ENCODE data around the gene NUP58. TPM values are rescaled to one million over a fixed set of nuclear protein-coding genes. Genes with fewer than 3 reads are reported as not detected.

Gene NUP58
- total and polyA plus RNA-seq, 7 experiments from 2014 or later: 13.4 to 89.1 (median 46.3) TPM

DNA sequence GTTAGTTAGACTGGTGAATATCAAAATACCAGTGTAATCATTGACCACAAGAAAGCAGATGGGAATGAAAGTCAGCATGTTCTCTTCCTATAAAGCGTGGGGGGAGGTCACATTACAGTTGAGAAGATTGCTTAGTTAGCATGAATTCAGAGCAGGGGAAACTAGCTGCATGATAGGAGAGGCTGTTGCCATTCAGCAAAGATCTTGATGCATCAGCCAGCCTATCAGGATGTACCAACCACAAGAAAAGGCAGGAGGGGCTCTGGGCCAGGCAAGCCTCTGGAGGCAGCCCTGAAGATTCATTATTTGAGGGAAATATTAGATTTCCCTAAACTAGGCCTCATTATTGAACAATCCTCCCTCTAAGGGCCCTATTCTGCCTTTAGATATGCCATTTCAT is 9.1 kb upstream of the NUP58 start:
- H3K36me3 Mint-ChIP-seq: no peaks in the 10 kb centered on the region
- Histone ChIP-seq H3K27me3 (ENCODE audit: control insufficient read depth in 2 of 2, insufficient read depth in 2 of 2, low read length in 2 of 2) (peaks cover 0 to 11% of the 10 kb centered on the region in 2 donors), H3K4me1 (ENCODE audit: control insufficient read depth in 2 of 2, insufficient read depth in 2 of 2, low read length in 2 of 2) (peaks cover 4 to 5% of the 10 kb centered on the region in 2 donors), H3K27ac (ENCODE audit: low read depth, low read length) (no peak overlapping the region), H3K36me3 (ENCODE audit: control insufficient read depth in 2 of 3, insufficient read depth in 3 of 3, low read length in 3 of 3) (no peaks in the 10 kb centered on the region), H3K9me3 (ENCODE audit: control insufficient read depth in 2 of 3, low read length in 3 of 3) (no peaks in the 10 kb centered on the region), H3K4me3 (ENCODE audit: low read length) (no peak overlapping the region)
- peak overlapping the region in 3 of 9 donors; percentile 23 to 37 (median 32) for H3K27ac Mint-ChIP-seq
- ATAC-seq (peak; percentile 48), DNase-seq (peak in 6 of 9 donors; percentile 16 to 39 (median 34))
- POLR2A ChIA-PET: interaction anchor here (0.9 kb wide), 1 partner anchor 760 kb away, joined by 3 read pairs; no protein-coding TSS in a partner anchor
- peaks cover 0 to 14% (median 10%) of the 10 kb centered on the region in 7 donors for H3K4me1 Mint-ChIP-seq
- peaks cover 3 to 42% (median 18%) of the 10 kb centered on the region in 5 donors for H3K27me3 Mint-ChIP-seq
- CTCF ChIA-PET: no interaction called here
- H3K9me3 Mint-ChIP-seq: peaks cover 0 to 3% (median 0%) of the 10 kb centered on the region in 11 donors
- H3K4me3 Mint-ChIP-seq: no peak overlapping the region
- intact Hi-C loops (cut with micrococcal nuclease): no loop called here

DNA sequence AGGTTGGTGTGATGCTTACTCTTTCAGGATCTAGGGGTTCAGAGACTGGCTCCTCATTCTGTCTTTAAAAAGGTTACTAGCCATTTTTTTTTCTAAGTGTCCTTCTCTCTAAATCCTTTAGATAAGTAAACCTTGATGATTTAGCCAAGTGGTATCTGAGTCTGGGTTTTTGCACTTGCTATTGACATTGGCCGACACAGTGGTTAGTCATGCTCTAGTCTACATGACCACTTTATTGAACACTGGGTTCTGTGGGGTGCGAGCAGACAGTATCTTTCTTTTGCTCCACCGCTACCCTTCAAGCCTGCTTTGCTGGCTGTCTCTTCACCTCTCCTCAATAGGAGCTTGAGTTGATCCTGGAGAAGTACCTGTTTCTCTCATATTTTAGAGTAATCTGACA is 6.2 kb upstream of the NUP58 start:
- Mint-ChIP-seq H3K9me3 (no peaks in the 10 kb centered on the region), H3K36me3 (no peaks in the 10 kb centered on the region), H3K4me1 (peaks cover 0 to 9% (median 7%) of the 10 kb centered on the region in 7 donors), H3K4me3 (no peak overlapping the region), H3K27me3 (peaks cover 7 to 42% (median 17%) of the 10 kb centered on the region in 5 donors), H3K27ac (no peak overlapping the region)
- Histone ChIP-seq H3K27me3 (ENCODE audit: control insufficient read depth in 2 of 2, insufficient read depth in 2 of 2, low read length in 2 of 2) (peaks cover 0 to 8% of the 10 kb centered on the region in 2 donors), H3K27ac (ENCODE audit: low read depth, low read length) (no peak overlapping the region), H3K36me3 (ENCODE audit: control insufficient read depth in 2 of 3, insufficient read depth in 3 of 3, low read length in 3 of 3) (no peaks in the 10 kb centered on the region), H3K9me3 (ENCODE audit: control insufficient read depth in 2 of 3, low read length in 3 of 3) (no peaks in the 10 kb centered on the region), H3K4me3 (ENCODE audit: low read length) (no peak overlapping the region), H3K4me1 (ENCODE audit: control insufficient read depth in 2 of 2, insufficient read depth in 2 of 2, low read length in 2 of 2) (peaks cover 0 to 5% of the 10 kb centered on the region in 2 donors)
- DNase-seq (no peak), ATAC-seq (no peak)
- intact Hi-C loops (cut with micrococcal nuclease): no loop called here
- POLR2A ChIA-PET: no interaction called here
- CTCF ChIA-PET: interaction anchor here (1.0 kb wide), 1 partner anchor 16 kb away, joined by 3 read pairs; no protein-coding TSS in a partner anchor

DNA sequence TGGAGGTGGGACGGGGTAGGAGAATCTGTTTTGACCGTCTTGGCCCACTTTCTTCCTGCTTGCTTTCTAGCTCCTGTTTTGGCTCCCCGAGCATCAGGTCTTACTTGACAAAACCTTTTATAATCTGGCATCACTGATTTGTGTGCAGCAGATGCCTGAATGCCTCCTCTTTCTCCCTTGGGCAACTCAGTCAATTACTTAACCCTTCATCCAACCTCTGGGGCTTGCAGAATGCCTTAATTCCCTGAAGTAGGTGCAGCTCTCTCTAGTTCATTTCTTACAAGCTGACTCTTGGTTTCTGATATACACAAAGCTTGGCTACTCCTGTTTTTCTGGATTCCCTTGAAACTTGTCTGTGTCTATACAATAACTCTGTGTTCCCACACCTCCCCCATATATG is 5.7 kb upstream of the NUP58 start:
- Mint-ChIP-seq H3K9me3 (no peaks in the 10 kb centered on the region), H3K36me3 (peaks cover 0 to 4% (median 0%) of the 10 kb centered on the region in 5 donors), H3K27me3 (peaks cover 7 to 42% (median 17%) of the 10 kb centered on the region in 5 donors), H3K4me3 (no peak overlapping the region), H3K27ac (no peak overlapping the region), H3K4me1 (peaks cover 0 to 14% (median 9%) of the 10 kb centered on the region in 7 donors)
- no peaks in the 10 kb centered on the region for H3K36me3 ChIP-seq (ENCODE audit: control insufficient read depth in 2 of 3, insufficient read depth in 3 of 3, low read length in 3 of 3)
- DNase-seq: no peak
- H3K4me1 ChIP-seq (ENCODE audit: control insufficient read depth in 2 of 2, insufficient read depth in 2 of 2, low read length in 2 of 2): peaks cover 1 to 6% of the 10 kb centered on the region in 2 donors
- POLR2A ChIA-PET: no interaction called here
- H3K27ac ChIP-seq (ENCODE audit: low read depth, low read length): no peak overlapping the region
- ATAC-seq: no peak
- CTCF ChIA-PET: interaction anchor here (0.6 to 1.0 kb wide), 2 partner anchors 16 to 611 kb away, joined by 3 read pairs; no protein-coding TSS in a partner anchor
- no peaks in the 10 kb centered on the region for H3K9me3 ChIP-seq (ENCODE audit: control insufficient read depth in 2 of 3, low read length in 3 of 3)
- H3K4me3 ChIP-seq (ENCODE audit: low read length): no peak overlapping the region
- H3K27me3 ChIP-seq (ENCODE audit: control insufficient read depth in 2 of 2, insufficient read depth in 2 of 2, low read length in 2 of 2): peaks cover 0 to 8% of the 10 kb centered on the region in 2 donors
- intact Hi-C loops (cut with micrococcal nuclease): no loop called here

DNA sequence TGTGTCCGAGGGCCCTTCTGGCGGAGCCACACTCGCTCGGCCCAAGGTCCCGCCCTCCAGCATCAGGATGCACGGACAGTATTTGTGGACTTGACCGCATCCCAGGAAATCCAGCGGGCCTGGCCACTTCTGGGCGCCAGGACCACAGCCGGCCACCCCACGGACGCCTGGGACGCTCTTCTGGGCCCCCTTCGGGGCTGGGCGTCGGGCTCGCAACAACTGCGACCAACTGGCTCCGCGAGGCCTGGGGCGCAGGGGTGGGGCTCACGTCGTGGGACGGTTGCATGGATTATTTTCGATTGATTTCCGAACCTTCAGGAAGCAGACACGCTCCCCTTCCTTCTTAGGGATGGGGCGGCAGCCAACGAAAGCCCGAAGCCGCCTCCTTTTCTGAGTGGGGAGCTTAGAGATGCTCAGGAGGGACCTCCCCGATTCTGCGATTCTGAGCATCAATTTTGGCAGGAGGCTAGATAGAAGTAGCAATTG is 521 bp upstream of the NUP58 start:
- CTCF ChIA-PET: interaction anchor here (1.0 to 1.5 kb wide), 2 partner anchors 9 to 14 kb away, joined by 4 to 5 read pairs; no protein-coding TSS in a partner anchor
- no peaks in the 10 kb centered on the region for H3K9me3 Mint-ChIP-seq
- H3K27ac Mint-ChIP-seq: peak overlapping the region; percentile 87 to 97 (median 93)
- ATAC-seq (peak; percentile 16), DNase-seq (peak in 2 of 9 donors; percentile 9 to 33)
- H3K4me3 Mint-ChIP-seq: peak overlapping the region; percentile 86 to 95 (median 92)
- peak overlapping the region; percentile 64 for H3K4me3 ChIP-seq (ENCODE audit: low read length)
- POLR2A ChIA-PET: interaction anchor here (1.0 to 1.2 kb wide), 3 partner anchors 10 to 17 kb away, joined by 3 to 6 read pairs (median 4); no protein-coding TSS in a partner anchor
- intact Hi-C loops (cut with micrococcal nuclease): loop anchor here (1.0 to 10.0 kb wide), 13 partner anchors 14 to 1954 kb away; partner anchors contain the start of genes CDK8 (in 2 of the 2), MTMR6 (in 2 of the 2), RNF6 (in 1 of the 2) and RPL21 (in 1 of the 2)
- peaks cover 7 to 23% (median 11%) of the 10 kb centered on the region in 5 donors for H3K27me3 Mint-ChIP-seq
- no peaks in the 10 kb centered on the region for H3K9me3 ChIP-seq (ENCODE audit: control insufficient read depth in 2 of 3, low read length in 3 of 3)
- H3K36me3 Mint-ChIP-seq: peaks cover 4 to 10% (median 6%) of the 10 kb centered on the region in 5 donors
- H3K36me3 ChIP-seq (ENCODE audit: control insufficient read depth in 2 of 3, insufficient read depth in 3 of 3, low read length in 3 of 3): no peaks in the 10 kb centered on the region
- peak overlapping the region; percentile 93 for H3K27ac ChIP-seq (ENCODE audit: low read depth, low read length)
- H3K4me1 ChIP-seq (ENCODE audit: control insufficient read depth in 2 of 2, insufficient read depth in 2 of 2, low read length in 2 of 2): peaks cover 13 to 22% of the 10 kb centered on the region in 2 donors
- peaks cover 21 to 48% (median 43%) of the 10 kb centered on the region in 7 donors for H3K4me1 Mint-ChIP-seq
- peaks cover 0 to 5% of the 10 kb centered on the region in 2 donors for H3K27me3 ChIP-seq (ENCODE audit: control insufficient read depth in 2 of 2, insufficient read depth in 2 of 2, low read length in 2 of 2)

DNA sequence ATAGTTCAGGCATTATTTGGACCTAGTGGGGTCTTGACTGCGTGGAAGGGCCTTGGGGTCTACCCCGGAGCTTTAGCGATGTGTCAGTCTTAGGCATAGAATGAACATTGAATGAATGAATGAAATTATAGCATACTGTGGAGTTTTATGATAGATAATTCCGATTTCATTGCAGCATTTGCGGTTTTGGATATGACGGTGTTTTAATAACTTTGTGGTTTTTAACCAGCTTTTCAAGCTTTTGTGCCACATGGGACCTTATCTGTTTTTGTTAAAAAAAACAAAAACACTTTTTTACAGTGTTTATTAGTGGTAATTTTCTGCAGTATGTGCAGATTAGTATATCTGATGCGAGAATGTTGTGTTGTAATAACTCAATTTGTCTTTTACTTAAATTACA is 696 bp downstream of the NUP58 start:
- ATAC-seq (no peak), DNase-seq (no peak)
- Histone ChIP-seq H3K36me3 (ENCODE audit: control insufficient read depth in 2 of 3, insufficient read depth in 3 of 3, low read length in 3 of 3) (no peaks in the 10 kb centered on the region), H3K9me3 (ENCODE audit: control insufficient read depth in 2 of 3, low read length in 3 of 3) (no peaks in the 10 kb centered on the region), H3K4me1 (ENCODE audit: control insufficient read depth in 2 of 2, insufficient read depth in 2 of 2, low read length in 2 of 2) (peaks cover 13 to 22% of the 10 kb centered on the region in 2 donors), H3K27ac (ENCODE audit: low read depth, low read length) (peak overlapping the region; percentile 93), H3K4me3 (ENCODE audit: low read length) (peak overlapping the region; percentile 64), H3K27me3 (ENCODE audit: control insufficient read depth in 2 of 2, insufficient read depth in 2 of 2, low read length in 2 of 2) (no peaks in the 10 kb centered on the region)
- H3K27ac Mint-ChIP-seq: peak overlapping the region; percentile 87 to 97 (median 93)
- peaks cover 4 to 13% (median 6%) of the 10 kb centered on the region in 5 donors for H3K27me3 Mint-ChIP-seq
- H3K9me3 Mint-ChIP-seq: no peaks in the 10 kb centered on the region
- CTCF ChIA-PET: interaction anchor here (0.8 kb wide), 1 partner anchor 32 kb away, joined by 3 read pairs; no protein-coding TSS in a partner anchor
- intact Hi-C loops (cut with micrococcal nuclease): loop anchor here (2.0 to 10.0 kb wide), 7 partner anchors 17 to 1953 kb away; partner anchors contain the start of genes CDK8 (in 1 of the 2), RNF6 (in 1 of the 2), RPL21 (in 1 of the 2) and SPATA13 (in 1 of the 2)
- POLR2A ChIA-PET: interaction anchor here (1.1 to 2.5 kb wide), 2 partner anchors 9 to 11 kb away, joined by 4 to 6 read pairs; no protein-coding TSS in a partner anchor
- H3K4me1 Mint-ChIP-seq: peaks cover 21 to 56% (median 51%) of the 10 kb centered on the region in 7 donors
- peaks cover 5 to 10% (median 7%) of the 10 kb centered on the region in 5 donors for H3K36me3 Mint-ChIP-seq
- peak overlapping the region; percentile 86 to 95 (median 92) for H3K4me3 Mint-ChIP-seq

DNA sequence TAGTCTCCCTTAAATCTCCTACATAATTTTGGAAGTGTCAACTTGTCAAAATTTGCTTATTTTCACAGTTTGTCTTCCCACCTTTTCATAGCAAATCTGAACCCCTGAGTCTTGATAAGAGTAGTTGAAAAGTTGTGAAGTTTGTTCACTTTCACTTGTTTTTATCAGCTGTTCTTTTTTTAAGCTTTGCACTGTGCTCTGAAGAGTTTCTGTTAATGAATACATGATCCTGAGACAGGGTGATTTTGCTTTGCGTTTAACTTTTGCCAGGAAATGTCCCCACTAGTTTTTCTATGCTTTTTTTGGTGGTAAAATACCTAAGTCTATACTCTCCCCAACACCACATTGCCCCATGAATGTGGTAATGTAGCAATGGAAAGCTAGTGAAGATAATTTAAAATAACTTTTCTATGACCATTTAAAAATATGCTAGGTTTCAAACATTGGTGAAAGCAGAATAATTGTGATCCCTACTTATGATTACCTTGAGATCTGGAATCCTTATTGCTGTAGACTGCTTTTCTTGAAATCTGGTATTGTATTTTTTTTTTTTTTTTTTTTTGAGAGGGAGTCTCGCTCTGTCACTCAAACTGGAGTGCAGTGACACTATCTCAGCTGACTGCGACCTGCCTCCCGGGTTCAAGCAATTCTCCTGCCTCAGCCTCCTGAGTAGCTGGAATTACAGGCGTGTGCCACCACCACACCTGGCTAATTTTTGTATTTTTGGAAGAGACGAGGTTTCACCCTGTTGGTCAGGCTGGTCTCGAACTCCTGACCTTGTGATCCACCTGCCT is 5.4 kb downstream of the NUP58 start:
- DNase-seq (no peak), ATAC-seq (no peak)
- Mint-ChIP-seq H3K27me3 (no peaks in the 10 kb centered on the region), H3K36me3 (peaks cover 15 to 33% (median 19%) of the 10 kb centered on the region in 5 donors), H3K4me3 (peak overlapping the region in 2 of 10 donors; percentile 30 to 48), H3K9me3 (no peaks in the 10 kb centered on the region), H3K4me1 (peaks cover 22 to 58% (median 53%) of the 10 kb centered on the region in 7 donors), H3K27ac (peak overlapping the region in 5 of 9 donors; percentile 13 to 80 (median 57))
- no peaks in the 10 kb centered on the region for H3K9me3 ChIP-seq (ENCODE audit: control insufficient read depth in 2 of 3, low read length in 3 of 3)
- POLR2A ChIA-PET: no interaction called here
- intact Hi-C loops (cut with micrococcal nuclease): loop anchor here in 1 of 2 donors (10.0 kb wide), 3 partner anchors 948 to 1948 kb away; partner anchors contain the start of genes CDK8 and RPL21
- H3K4me1 ChIP-seq (ENCODE audit: control insufficient read depth in 2 of 2, insufficient read depth in 2 of 2, low read length in 2 of 2): peaks cover 9 to 16% of the 10 kb centered on the region in 2 donors
- no peak overlapping the region for H3K27ac ChIP-seq (ENCODE audit: low read depth, low read length)
- CTCF ChIA-PET: no interaction called here
- peaks cover 0 to 34% (median 5%) of the 10 kb centered on the region in 3 experiments for H3K36me3 ChIP-seq (ENCODE audit: control insufficient read depth in 2 of 3, insufficient read depth in 3 of 3, low read length in 3 of 3)
- H3K4me3 ChIP-seq (ENCODE audit: low read length): no peak overlapping the region
- no peaks in the 10 kb centered on the region for H3K27me3 ChIP-seq (ENCODE audit: control insufficient read depth in 2 of 2, insufficient read depth in 2 of 2, low read length in 2 of 2)
